NCI-H1436 treated with DMSO at 0.1 percent for 48 hours (cell line): ENCODE data around the gene AUTS2.
"Not testable (repeated sequence)": the region's sequence is repeated elsewhere in the genome, so short reads cannot be mapped to it uniquely, and the experiment has no call there.

ENCODE experiments used
- DNase-seq: peaks from one replicate; lab custom pipeline; 2025; lab: John Stamatoyannopoulos, UW

AUTS2 gene

DNA sequence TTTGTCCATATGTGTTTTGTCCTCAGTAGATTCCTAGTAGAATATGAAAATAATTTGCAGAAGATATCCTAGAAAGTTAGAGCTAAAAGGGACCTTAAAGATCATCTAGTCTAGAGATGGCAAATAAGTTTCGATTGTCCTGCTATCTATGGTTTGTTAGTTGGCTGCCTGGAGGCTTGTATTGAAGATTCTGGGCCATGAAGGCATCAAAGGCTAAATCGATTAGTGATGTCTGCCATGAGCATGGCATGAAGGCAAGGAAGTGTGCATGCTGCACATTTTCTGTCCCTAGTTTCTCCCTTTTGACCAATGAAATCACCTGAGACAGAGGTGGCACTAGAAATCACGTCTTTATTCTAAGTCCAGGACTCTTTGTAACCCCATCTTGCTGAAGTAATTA is 979.9 kb downstream of the AUTS2 start:
- no peak for DNase-seq

DNA sequence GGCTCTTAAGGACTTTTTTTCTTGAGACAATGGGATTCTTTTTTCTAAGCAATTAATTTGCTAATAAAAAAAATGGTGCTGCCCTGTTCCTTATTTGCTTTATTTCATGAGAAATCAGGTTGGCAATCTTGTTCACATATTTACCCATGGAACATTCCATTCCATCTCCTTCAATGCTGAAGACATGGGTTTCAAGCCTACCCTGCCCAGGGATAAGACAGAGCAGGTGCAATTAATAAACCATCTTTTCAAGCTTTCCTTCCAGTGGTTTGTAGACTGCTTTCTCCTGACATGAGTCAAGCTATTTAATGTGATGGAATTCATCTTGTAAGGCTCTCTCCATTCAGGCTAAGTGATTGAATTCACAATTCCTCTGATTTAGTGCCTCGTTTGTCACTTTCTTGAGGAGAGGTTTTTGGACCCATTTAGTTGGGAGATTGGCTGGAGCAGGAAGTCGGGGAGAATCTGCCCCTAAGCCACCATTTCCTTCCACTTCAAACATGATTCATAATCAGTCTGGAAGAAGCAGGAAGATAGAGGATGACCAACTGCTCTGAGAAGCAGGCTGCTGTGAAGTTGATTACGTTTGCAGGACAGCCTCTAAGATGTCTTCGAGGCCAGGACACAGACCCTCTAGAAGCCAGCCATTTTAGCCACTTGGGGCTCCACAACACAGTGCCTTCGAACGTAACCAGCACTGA is 981.3 kb downstream of the AUTS2 start:
- DNase-seq = no peak

GRCh38 chr7:70580161-70580560 is 981.9 kb downstream of the AUTS2 start:
- no peak for DNase-seq

DNA sequence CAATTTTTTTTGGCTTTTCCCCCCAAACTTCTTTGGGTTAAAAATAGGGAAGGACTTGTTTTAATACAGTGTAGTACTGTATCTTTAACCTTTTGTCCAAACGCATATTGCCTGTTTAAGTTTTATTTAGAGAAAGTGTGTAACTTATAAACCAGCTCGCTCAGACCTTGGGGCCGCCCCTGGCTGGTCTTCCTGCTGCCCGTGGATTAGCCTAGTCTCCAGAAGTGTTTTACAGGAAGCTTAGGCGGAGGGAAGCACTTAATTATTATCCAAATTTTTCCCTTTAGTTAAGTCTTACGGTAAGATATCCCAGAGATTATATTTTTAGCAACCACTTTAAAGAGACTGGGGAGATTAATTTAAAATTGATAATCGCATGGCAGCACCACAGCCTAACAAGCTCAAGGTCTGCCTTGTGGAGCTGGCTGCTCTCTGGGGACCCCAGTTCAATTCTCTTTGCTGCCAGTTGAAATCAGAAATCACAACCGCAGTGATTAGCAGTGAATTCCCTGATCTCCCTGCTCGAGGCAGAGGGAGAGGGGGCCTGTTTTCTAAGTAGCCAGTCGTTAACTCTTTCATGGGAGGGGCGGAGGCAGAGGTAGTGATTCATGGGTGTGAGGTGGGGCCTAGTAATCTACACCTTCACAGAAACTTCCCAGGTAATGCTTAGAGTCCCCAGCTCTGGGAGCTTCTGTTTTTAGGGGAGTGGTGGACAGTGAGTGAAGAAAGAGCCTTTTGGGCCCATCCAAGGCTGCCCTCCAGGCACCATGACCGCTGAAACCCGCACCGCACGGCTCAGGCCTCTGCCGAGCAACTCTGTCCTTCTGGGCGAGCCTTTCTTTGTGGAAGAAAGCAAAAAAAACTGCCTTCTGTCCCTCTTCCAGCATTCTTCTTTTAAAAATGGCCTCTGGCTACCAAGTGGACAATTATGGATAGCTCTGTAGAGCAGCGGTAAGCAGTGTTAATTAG is 984.9 kb downstream of the AUTS2 start:
- DNase-seq = no peak

- DNase-seq = no peak
These were observed 985.9 kb downstream of the AUTS2 start for GRCh38 chr7:70583965-70584883.

- DNase-seq = no peak
These were observed 986.8 kb downstream of the AUTS2 start for GRCh38 chr7:70585071-70585470.

- no peak for DNase-seq
These were observed 988.5 kb downstream of the AUTS2 start for GRCh38 chr7:70586822-70587221.

- DNase-seq = no peak
These were observed 989.5 kb downstream of the AUTS2 start for GRCh38 chr7:70587739-70588138.

GRCh38 chr7:70588191-70588921 is 990.1 kb downstream of the AUTS2 start:
- no peak for DNase-seq

DNA sequence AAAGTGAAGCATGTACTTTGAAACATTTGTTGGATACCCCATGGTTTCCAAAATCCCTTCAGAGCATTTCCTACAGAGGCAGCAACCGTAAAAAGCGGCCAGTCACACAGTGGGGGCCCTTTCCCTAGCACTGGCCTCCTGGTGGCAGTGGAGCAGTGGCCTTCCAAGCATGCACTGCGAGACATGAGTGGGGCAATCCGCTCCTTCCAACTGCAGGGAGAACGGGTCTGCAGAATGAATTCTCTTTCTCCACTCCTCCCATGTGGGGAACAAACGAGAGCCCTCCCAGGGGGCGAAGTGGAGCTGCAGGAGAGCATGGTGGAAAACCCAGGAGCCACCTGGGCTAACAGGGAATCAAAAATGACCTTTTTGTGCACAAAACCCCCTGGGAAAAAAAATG is 990.7 kb downstream of the AUTS2 start:
- no peak for DNase-seq

DNA sequence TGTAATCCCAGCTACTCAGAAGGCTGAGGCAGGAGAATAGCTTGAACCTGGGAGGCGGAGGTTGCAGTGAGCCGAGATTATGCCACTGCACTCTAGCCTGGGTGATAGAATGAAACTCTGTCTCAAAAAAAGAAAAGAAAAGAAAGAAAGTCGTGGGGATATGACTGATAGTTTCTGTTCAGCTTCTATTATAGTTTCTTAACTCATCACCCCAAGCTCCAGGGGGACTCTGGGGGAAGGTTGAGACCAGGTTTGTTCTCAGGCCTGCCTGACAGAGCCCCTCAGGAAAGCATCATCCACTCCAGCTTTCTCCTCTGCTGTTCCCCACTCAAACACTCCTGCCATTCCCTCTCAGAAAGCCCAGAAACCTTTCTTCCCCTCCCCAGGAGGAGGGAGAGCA is 991.3 kb downstream of the AUTS2 start:
- DNase-seq = no peak

DNA sequence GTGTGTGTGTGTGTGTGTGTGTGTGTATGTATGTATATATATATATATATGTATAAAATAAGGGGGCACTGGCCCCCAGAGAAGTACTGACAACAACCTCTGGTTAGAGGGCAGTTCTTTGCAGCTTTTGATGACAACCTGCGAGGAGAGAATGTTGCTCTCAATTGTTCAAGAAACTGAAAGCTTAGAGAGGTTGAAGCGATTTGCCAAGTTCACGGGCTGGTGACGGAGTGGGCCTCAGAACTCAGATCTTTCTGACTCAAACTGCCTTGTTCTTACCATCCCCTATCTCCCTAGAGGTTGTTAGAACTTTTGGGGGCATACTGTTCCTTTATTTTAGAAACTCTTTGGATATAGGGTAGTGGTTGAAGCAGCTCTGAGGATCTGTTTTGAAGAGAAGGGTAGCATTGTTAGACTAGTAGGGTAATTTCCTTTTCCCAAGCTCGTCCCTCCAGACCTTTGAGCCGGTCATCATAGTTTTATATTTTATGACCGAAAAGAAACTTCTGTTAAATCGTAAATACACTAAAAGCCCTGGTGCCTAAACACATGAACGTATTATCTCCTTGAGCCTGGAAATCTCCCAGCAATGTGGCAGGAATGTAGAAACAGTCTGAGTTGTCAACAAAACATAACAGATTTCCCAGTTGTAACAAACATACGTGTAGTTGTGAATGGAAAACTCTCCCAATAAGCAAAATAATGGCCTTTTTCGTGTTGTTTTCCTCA is 992.0 kb downstream of the AUTS2 start:
- DNase-seq = no peak

- no peak for DNase-seq
These were observed 993.4 kb downstream of the AUTS2 start for GRCh38 chr7:70591643-70592042.

- no peak for DNase-seq
These were observed 993.9 kb downstream of the AUTS2 start for GRCh38 chr7:70592171-70592570.

GRCh38 chr7:70594170-70594569 is 995.9 kb downstream of the AUTS2 start:
- no peak for DNase-seq

DNA sequence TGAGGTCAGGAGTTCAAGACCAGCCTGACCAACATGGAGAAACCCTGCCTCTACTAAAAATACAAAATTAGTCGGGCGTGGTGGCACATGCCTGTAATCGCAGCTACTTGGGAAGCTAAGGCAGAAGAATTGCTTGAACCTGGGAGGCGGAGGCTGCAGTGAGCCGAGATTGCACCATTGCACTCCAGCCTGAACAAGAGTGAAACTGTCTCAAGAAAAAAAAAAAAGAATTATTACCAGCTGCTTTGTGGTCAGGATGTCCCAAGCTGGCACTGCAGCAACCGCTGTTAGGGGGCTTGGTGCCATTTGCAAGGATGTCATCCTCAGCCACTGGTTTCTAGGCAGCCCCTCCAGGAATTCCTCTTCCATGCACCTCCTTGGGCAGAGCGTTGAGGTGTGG is 996.6 kb downstream of the AUTS2 start:
- DNase-seq = not testable (repeated sequence)

DNA sequence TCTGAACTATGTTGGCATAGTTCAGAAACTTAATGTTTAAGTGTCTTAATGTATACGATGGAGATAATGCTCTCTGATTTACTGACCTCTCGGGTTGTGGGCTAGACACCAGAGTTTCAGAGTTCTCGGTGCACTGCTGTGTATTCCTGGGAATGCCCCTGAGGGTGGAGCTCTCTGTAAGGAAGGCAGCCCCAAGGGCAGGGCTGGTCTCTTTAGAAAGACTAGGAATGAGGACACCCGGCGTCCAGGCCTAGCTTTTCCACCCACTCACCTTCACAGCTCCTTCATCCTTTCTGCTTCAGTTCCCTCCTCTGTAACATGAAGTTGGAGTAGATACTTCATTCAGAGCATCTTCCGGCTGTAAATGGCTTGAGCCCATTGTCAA is 997.1 kb downstream of the AUTS2 start:
- DNase-seq = no peak

DNA sequence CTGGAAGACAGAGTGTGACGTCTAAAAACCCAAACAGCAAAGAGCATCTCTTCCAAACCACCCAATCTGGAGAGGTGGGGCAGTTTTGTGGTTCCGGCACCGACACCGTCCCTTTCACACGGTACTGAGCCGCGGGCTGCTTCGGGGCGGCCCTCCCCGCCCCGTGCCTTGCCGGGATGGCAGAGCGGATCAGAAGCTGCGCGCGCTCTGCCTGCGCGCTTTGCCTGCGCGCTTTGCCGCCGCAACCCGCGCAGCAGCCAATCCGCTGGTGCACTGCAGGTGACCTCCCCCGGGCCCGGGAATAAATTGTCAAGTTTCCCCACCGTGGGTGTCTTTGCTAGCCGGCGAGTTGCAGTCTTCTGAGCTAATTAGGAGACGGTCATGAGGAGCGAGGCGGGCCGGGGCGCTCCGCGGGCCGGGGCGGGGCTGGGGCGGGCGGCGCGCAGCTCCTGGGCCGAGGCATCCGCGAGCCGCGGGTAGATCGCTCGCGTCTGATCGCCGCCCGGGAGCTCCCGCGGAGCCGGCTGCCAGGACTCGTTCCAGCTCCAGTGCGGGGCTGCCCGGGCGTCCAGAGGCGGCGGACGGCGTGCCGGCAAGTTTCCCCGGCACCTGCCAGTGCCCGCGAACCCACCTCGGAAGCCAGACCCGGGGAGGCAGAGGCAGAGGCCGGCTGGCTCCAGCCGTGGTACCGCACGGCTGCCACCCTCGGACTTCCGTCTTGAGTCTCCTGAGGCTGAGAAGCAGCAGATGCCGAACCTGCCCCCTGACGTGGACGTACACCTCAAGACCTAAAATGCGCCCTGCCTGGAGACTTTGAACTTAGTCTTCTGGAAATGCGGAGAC is 997.7 kb downstream of the AUTS2 start:
- DNase-seq = no peak

DNA sequence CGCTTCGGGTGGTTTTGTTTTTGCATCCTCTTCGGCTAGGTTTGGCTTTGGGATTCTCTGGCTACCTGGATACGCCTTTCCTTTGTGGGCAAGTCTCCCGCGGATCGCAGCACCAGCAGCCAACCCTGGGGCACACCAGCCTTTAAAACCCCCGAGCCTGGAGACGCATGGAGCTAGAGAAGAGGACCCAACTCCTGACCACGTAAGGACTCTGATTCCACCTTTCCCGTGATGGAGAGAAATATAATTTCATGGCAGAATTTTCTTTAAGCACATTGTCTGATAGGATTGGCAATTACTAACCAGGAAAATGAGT is 998.3 kb downstream of the AUTS2 start:
- DNase-seq = no peak

DNA sequence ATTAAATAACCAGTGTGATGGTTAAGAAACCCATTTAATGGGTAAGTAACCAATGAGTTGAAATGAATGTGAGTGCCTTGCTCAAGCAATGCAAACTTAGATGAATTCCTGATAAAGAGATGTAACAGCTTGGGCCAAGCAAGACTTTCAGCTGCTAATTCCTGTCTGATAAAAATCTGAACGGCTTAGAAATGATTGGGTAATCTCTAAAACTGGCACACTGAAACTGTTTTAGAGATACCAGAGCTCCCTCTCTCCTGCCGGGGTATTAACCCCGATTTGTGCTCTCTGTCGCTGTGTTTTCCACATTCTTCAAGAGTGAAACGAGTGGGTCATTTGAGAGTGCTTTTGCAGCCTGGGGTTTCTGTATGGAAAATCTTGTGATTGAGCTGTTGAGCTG is 998.8 kb downstream of the AUTS2 start:
- DNase-seq = no peak
